Suprapubic skin (tissue), 4 donors: ENCODE results near the gene PALMD. TPM values are rescaled to one million over a fixed set of nuclear protein-coding genes. Genes with fewer than 3 reads are reported as not detected.

Source experiments
- DNase-seq, 2 donors: peaks; one replicate each; pipeline ENCODE4 v3.0.0-alpha.2; 2019; ENCODE audit warnings: low spot score in 2 of 2
- H3K27ac ChIP-seq: fragments of 200-600 bp; sonication (generic); one replicate; pipeline ENCODE4 v1.5.1; 2019
- H3K27me3 ChIP-seq: fragments of 200-600 bp; sonication (generic); one replicate; pipeline ENCODE4 v1.5.1; 2019
- H3K36me3 ChIP-seq: fragments of 200-600 bp; sonication (generic); one replicate; pipeline ENCODE4 v1.5.1; 2019
- H3K4me1 ChIP-seq: fragments of 200-600 bp; sonication (generic); one replicate; pipeline ENCODE4 v1.5.1; 2019
- H3K4me3 ChIP-seq: fragments of 200-600 bp; sonication (generic); one replicate; pipeline ENCODE4 v1.5.1; 2019; ENCODE audit warnings: mild to moderate bottlenecking
- H3K9me3 ChIP-seq: fragments of 200-600 bp; sonication (generic); one replicate; pipeline ENCODE4 v1.5.1; 2019
- CTCF ChIP-seq, 2 donors: fragments of 200-600 bp in 1 of 2; fragments of 450-650 bp in 1 of 2; sonication (generic) in 1 of 2; IDR thresholded peaks; one replicate each; pipeline ENCODE4 v1.5.1; 2016 to 2019; ENCODE audit warnings: antibody characterized with exemption in 2 of 2, mild to moderate bottlenecking in 1 of 2, moderate library complexity in 1 of 2
- EP300 ChIP-seq: sonication (generic); formaldehyde crosslinking; IDR thresholded peaks from one replicate; pipeline ENCODE4 v1.6.1; 2017; ENCODE audit warnings: antibody characterized with exemption
- POLR2A ChIP-seq, 2 donors: fragments of 450-650 bp; IDR thresholded peaks; one replicate each; pipeline ENCODE4 v1.6.1; 2017; ENCODE audit warnings: antibody characterized with exemption in 2 of 2, mild to moderate bottlenecking in 2 of 2, moderate library complexity in 2 of 2
- POLR2AphosphoS5 ChIP-seq, 3 donors: sonication (generic); formaldehyde crosslinking; IDR thresholded peaks; one replicate each; pipeline ENCODE4 v1.6.1; 2017; ENCODE audit warnings: antibody characterized with exemption in 3 of 3
- WGBS: methylation state at CpG from one replicate; pipeline ENCODE4 v1.1.5; 2018; 5-methylcytosine and 5-hydroxymethylcytosine counted together
- total RNA-seq, 4 donors: library from RNA; depleted of rRNA; stranded (reverse); fragments of >200 nt; gene quantifications; one replicate each; pipeline ENCODE4 v1.1.0, GENCODE V29; 2016

Gene PALMD
- total RNA-seq, 4 donors from 2014 or later = 111 to 183 (median 138) TPM

GRCh38 chr1:99622702-99623347, 23.1 kb upstream of the PALMD start:
- no peaks in the 10 kb centered on the region for H3K36me3 ChIP-seq
- TF ChIP-seq POLR2AphosphoS5 (IDR thresholded peaks at IDR 0.05) (no peak), EP300 (no peak), CTCF (IDR thresholded peaks at IDR 0.05) (no peak), POLR2A (IDR thresholded peaks at IDR 0.05) (no peak)
- WGBS = 90% methylated on average over 4 of the region's 4 CpGs
- no peaks in the 10 kb centered on the region for H3K27me3 ChIP-seq
- no peak overlapping the region for H3K4me3 ChIP-seq
- DNase-seq = no peak
- H3K4me1 ChIP-seq = no peaks in the 10 kb centered on the region
- H3K9me3 ChIP-seq = no peaks in the 10 kb centered on the region
- no peak overlapping the region for H3K27ac ChIP-seq

DNA sequence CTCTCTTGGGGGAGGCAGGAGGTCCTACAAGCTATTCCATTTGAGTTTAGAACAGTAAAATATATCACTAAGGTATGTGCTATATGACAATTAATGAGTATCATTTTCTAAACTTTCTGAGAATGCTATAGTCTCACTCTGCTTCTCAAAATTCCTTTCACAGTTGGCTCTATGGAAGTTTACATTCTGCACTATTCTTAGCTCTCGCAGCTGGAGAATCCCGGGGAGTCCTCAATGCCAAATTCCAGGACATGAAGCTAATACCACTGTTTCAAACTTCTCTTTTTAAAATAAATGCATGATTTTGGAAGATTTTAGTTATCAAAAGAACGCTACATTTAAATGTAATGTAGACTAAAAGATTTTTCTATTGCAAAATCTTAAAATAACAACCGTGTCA, 22.4 kb upstream of the PALMD start:
- no peak for DNase-seq
- Histone ChIP-seq H3K4me1 (no peaks in the 10 kb centered on the region), H3K27ac (no peak overlapping the region), H3K4me3 (no peak overlapping the region), H3K27me3 (no peaks in the 10 kb centered on the region), H3K36me3 (no peaks in the 10 kb centered on the region), H3K9me3 (no peaks in the 10 kb centered on the region)
- WGBS = 84% methylated on average over 4 of the region's 4 CpGs
- no peak for TF ChIP-seq CTCF (IDR thresholded peaks at IDR 0.05)
- TF ChIP-seq EP300 = no peak
- no peak for TF ChIP-seq POLR2A (IDR thresholded peaks at IDR 0.05)
- no peak for TF ChIP-seq POLR2AphosphoS5 (IDR thresholded peaks at IDR 0.05)

- no peaks in the 10 kb centered on the region for H3K27me3 ChIP-seq
- WGBS = 75% methylated on average over 5 of the region's 5 CpGs
- no peak for TF ChIP-seq CTCF (IDR thresholded peaks at IDR 0.05)
- TF ChIP-seq POLR2A (IDR thresholded peaks at IDR 0.05) = no peak
- TF ChIP-seq POLR2AphosphoS5 (IDR thresholded peaks at IDR 0.05) = no peak
- TF ChIP-seq EP300 = no peak
- no peaks in the 10 kb centered on the region for H3K9me3 ChIP-seq
- no peaks in the 10 kb centered on the region for H3K36me3 ChIP-seq
- no peaks in the 10 kb centered on the region for H3K4me1 ChIP-seq
- no peak for DNase-seq
- H3K4me3 ChIP-seq = no peak overlapping the region
- H3K27ac ChIP-seq = no peak overlapping the region
Measured at GRCh38 chr1:99627615-99628014, 18.3 kb upstream of the PALMD start.

DNA sequence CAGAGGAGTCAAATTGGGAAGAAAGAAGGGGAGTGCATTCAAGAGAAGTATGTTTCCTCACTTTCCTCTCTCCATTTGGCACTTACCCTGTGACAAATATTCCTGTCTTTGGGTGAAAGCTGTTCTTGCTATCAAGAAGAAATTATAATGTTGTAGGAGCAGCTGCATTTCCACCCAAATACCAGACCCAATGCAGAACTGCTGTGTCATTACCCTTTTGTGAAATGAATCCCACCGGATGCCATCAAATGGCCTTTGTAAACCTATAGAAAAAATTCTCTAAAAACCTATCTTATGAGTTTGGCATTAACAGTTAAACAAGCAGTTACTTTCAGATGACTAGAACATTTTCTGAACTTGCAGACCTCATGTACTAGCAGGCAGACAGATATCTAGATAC, 16.7 kb upstream of the PALMD start:
- no peak for DNase-seq
- no peaks in the 10 kb centered on the region for H3K4me1 ChIP-seq
- H3K27ac ChIP-seq = no peak overlapping the region
- no peak for TF ChIP-seq POLR2A (IDR thresholded peaks at IDR 0.05)
- no peak for TF ChIP-seq POLR2AphosphoS5 (IDR thresholded peaks at IDR 0.05)
- TF ChIP-seq EP300 = no peak
- TF ChIP-seq CTCF (IDR thresholded peaks at IDR 0.05) = no peak
- no peaks in the 10 kb centered on the region for H3K9me3 ChIP-seq
- no peaks in the 10 kb centered on the region for H3K27me3 ChIP-seq
- no peaks in the 10 kb centered on the region for H3K36me3 ChIP-seq
- WGBS = 91% methylated on average over 1 of the region's 1 CpG
- no peak overlapping the region for H3K4me3 ChIP-seq

DNA sequence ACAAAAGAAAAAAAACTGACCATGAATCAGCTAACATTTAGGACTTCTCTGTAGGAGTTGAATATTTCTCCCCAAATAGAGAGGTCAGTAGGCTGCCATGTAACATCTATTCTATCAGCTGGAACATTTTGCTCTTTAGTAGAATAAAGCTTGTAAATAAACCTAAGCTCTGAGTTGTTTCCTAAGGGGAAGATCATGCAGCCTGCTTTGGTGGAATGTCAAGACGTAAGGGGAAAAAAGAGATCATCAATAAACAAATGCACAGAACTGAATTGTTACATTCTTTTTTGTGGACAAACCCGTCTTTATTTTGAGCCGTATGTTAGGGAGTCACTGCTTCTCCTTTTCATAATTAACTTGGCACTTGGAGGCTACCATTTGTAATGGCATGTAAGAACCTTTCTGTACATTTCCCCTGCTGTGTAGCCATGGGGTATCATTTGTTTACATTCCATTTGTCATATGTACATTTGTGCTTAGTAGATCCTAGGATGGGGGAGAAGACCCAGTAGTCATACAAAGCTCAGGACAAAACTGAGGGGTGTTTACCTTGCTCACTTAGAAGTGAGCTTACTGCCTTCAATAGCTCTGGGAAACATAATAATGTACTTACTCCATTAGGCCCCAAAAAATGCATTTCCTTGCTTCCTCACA, 10.8 kb upstream of the PALMD start:
- WGBS = 84% methylated on average over 3 of the region's 3 CpGs

More for the DNA sequence above, 10.8 kb upstream of the PALMD start:
- Histone ChIP-seq H3K27ac (no peak overlapping the region), H3K4me1 (peaks cover 4% of the 10 kb centered on the region), H3K9me3 (no peaks in the 10 kb centered on the region), H3K27me3 (no peaks in the 10 kb centered on the region), H3K36me3 (no peaks in the 10 kb centered on the region), H3K4me3 (no peak overlapping the region)
- TF ChIP-seq CTCF (IDR thresholded peaks at IDR 0.05) (no peak), EP300 (no peak), POLR2A (IDR thresholded peaks at IDR 0.05) (no peak), POLR2AphosphoS5 (IDR thresholded peaks at IDR 0.05) (no peak)
- no peak for DNase-seq
